Right renal pelvis (tissue), 4 donors: Measurements from ENCODE around the gene RFX3. TPM values are rescaled to one million over a fixed set of nuclear protein-coding genes. Genes with fewer than 3 reads are reported as not detected.
"Not testable (repeated sequence)": the region's sequence is repeated elsewhere in the genome, so short reads cannot be mapped to it uniquely, and the experiment has no call there.

Experiments used
- DNase-seq, 4 donors: peaks; one replicate each; pipeline ENCODE4 v3.0.0-alpha.2; 2013; ENCODE audit warnings: low read depth in 4 of 4, low spot score in 3 of 4, missing footprints in 1 of 4
- polyA plus RNA-seq, 4 donors: library from polyadenylated mRNA; unstranded; fragments of 120-200 nt; gene quantifications; one replicate each; pipeline ENCODE4 v1.2.1, GENCODE V29; 2013; ENCODE audit not compliant: insufficient read length in 4 of 4

RFX3 gene
- polyA plus RNA-seq, 4 donors: 14.5 to 19.9 (median 17.5) TPM

GRCh38 chr9:3361689-3362392 is 164.0 kb downstream of the RFX3 start:
- DNase-seq: no peak

- no peak for DNase-seq
These were observed 164.7 kb downstream of the RFX3 start for GRCh38 chr9:3361116-3361515.

- no peak for DNase-seq
These were observed 165.6 kb downstream of the RFX3 start for GRCh38 chr9:3360245-3360644.

GRCh38 chr9:3359778-3360177 is 166.0 kb downstream of the RFX3 start:
- DNase-seq: no peak

GRCh38 chr9:3359048-3359692 is 166.6 kb downstream of the RFX3 start:
- DNase-seq: no peak

- DNase-seq: no peak
These were observed 177.6 kb downstream of the RFX3 start for GRCh38 chr9:3348169-3348568.

GRCh38 chr9:3346549-3346948 is 179.3 kb downstream of the RFX3 start:
- DNase-seq: no peak

- DNase-seq: no peak
These were observed 182.1 kb downstream of the RFX3 start for GRCh38 chr9:3343671-3344070.

- no peak for DNase-seq
These were observed 183.5 kb downstream of the RFX3 start for GRCh38 chr9:3342159-3342777.

GRCh38 chr9:3337515-3338225 is 188.1 kb downstream of the RFX3 start:
- no peak for DNase-seq

- no peak for DNase-seq
These were observed 188.8 kb downstream of the RFX3 start for GRCh38 chr9:3336951-3337350.

GRCh38 chr9:3332802-3333201 is 193.0 kb downstream of the RFX3 start:
- no peak for DNase-seq

- DNase-seq: no peak
These were observed 194.0 kb downstream of the RFX3 start for GRCh38 chr9:3331801-3332200.

- DNase-seq: no peak
These were observed 194.9 kb downstream of the RFX3 start for GRCh38 chr9:3330792-3331420.

GRCh38 chr9:3329361-3329760 is 196.4 kb downstream of the RFX3 start:
- no peak for DNase-seq

- no peak for DNase-seq
These were observed 202.1 kb downstream of the RFX3 start for GRCh38 chr9:3323714-3324113.

GRCh38 chr9:3321186-3321585 is 204.6 kb downstream of the RFX3 start:
- DNase-seq: no peak

- not testable (repeated sequence) for DNase-seq
These were observed 213.2 kb downstream of the RFX3 start for GRCh38 chr9:3312595-3312994.

- no peak for DNase-seq
These were observed 217.2 kb downstream of the RFX3 start for GRCh38 chr9:3308609-3309008.

GRCh38 chr9:3304388-3304787 is 221.4 kb downstream of the RFX3 start:
- not testable (repeated sequence) for DNase-seq

GRCh38 chr9:3299872-3300271 is 225.9 kb downstream of the RFX3 start:
- no peak for DNase-seq
